Dermis blood vessel endothelial cell (primary cell): ENCODE data around the gene HLA-DMA. TPM values are rescaled to one million over a fixed set of nuclear protein-coding genes. Genes with fewer than 3 reads are reported as not detected.
A peak's percentile ranks its signal among the peaks of the same experiment; 100 is the strongest.

Experiments
- DNase-seq: peaks from one replicate; pipeline ENCODE4 v3.0.0; 2010
- total RNA-seq: library from RNA; depleted of rRNA; stranded (reverse); fragments of >200 nt; gene quantifications from 2 replicates; pipeline ENCODE4 v1.2.3, GENCODE V29; 2014

HLA-DMA gene
- total RNA-seq, 1 donor from 2014 or later: 1.7 TPM

- no peak for DNase-seq
Observed at GRCh38 chr6:32974541-32975308, 21.8 kb upstream of the HLA-DMA start.

- peak; percentile 66 for DNase-seq
Observed at GRCh38 chr6:32974016-32974333, 21.1 kb upstream of the HLA-DMA start.

DNA sequence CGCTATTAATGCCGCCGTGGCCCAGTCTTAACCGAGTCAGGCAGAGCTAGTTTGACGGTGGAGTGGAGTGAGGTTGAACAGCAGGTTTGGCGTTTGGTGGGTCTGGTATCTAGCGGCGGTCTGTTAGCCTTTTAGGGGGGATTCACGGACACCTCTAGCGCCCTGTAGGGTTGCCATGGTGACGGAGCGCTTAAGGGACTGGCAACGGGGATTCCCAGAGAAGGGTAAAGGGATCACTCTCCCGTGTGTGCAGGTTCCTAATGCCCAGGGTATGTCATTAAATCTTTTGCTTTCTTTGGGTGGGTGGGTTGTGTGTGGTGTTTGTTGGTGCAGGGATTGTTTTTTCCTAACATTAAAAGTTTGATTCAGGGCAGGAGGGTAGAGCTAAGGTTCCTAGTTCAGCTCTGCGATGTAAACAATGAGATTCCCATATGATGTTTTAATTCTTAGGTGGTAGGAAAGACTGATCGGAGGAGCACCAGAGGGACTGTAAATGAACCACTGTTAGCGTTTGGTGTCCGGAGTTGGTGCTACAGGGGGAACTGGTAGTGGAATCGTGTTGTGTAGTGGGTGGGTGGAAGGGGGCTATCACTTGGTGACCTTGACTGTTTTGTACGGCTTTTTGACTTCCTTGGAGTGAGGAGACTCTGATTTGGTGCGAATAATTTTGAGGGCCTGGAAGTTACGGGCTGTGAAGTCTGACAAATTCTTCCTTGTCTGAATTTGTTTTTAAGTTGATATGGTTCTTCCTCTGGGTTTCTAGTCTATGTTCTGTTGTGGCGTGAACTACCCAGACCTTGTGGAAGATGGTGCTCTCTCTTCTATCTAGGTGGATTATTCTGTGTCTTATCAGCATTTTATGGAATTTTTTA, 20.5 kb upstream of the HLA-DMA start:
- DNase-seq: peak; percentile 60

GRCh38 chr6:32972353-32973143, 19.7 kb upstream of the HLA-DMA start:
- DNase-seq: peak; percentile 24

DNA sequence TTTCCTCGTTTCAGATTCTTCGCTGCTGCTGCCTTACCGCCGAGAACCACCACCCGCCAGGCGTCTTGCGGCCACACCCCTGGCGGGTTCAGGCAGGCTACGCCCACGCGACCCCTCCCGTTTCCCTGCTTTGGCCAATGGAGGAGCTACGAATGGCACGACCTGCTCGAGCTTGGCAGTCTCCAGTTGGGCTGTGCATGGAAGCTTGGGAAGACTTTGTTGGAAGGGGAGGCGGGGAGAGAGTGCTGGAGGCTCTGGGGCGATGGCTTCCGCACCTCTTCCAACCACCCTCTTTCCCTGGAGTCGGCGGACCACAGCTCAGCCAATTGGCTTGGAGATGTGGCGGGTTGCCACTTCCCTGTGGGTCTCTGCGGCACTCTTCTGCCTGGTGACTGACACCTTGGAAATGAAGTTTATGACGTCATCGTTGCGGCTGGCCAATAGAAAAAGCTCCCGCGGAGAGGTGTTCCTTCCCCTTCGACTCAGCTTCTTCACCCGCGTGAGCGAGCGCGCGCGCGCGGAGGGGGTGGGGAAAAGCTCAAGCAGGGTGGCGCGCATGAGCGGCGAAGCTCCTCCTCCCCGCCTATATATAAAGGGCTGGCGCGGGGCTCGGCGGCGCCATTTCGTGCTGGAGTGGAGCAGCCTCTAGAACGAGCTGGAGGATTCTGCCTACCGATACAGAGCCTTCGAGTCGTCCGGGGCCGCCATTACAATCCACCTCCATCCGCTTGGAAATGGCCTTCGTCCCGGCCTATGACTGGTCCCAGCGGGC, 18.9 kb upstream of the HLA-DMA start:
- peak; percentile 100 for DNase-seq

DNA sequence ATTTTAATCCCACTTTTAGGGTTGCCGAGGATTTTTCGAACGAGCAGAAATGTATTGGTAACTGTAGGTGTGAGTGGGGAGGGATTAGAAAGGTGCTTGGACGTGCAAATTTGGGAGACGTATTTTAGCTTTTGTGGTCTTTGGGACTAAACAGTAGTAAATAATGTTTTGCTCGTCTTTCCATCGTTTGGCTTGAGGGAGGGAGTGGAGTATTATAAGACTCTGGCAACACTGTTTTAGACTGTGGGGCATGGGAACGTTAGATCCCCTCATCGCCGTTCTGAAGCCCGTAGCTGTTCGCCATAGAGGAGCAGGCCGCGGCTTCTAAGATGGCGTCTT, 18.3 kb upstream of the HLA-DMA start:
- no peak for DNase-seq

GRCh38 chr6:32970413-32971241, 17.7 kb upstream of the HLA-DMA start:
- peak; percentile 86 for DNase-seq

DNA sequence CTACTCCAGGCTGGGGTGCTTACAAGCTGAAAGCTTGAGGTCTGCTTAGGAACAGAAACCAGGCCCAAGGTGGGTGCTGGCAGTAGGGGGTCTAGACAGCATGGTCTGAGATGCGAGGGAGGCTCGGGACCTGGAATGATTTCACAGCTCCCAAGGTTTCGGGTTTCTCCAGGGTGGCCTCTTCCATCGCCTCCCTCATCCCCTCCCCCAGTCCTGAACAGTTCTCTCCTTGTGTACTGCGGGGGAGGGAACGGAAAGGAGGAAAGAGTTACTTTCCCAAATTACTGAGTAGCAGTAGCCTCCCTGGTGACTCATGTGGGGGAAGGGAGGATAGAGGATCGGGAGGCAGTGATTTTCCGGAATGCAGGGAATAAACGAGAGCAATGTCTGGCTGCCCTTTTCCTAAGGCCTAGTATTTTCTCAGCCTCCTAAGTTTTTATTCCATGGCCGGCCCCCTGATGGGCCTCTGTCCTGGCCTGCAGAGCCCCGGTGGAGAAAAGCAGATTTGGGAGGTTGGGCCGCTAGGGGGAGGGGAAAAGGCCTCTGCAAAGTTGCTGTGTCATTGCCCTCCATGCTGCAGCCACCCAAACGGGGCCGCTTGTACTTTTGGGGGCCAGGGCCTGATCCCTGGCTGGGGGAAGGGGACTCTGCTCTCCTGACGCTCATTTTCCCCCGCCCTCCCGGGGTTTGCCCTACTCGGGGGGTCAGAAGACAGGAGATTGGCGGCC, 17.0 kb upstream of the HLA-DMA start:
- peak; percentile 78 for DNase-seq

DNA sequence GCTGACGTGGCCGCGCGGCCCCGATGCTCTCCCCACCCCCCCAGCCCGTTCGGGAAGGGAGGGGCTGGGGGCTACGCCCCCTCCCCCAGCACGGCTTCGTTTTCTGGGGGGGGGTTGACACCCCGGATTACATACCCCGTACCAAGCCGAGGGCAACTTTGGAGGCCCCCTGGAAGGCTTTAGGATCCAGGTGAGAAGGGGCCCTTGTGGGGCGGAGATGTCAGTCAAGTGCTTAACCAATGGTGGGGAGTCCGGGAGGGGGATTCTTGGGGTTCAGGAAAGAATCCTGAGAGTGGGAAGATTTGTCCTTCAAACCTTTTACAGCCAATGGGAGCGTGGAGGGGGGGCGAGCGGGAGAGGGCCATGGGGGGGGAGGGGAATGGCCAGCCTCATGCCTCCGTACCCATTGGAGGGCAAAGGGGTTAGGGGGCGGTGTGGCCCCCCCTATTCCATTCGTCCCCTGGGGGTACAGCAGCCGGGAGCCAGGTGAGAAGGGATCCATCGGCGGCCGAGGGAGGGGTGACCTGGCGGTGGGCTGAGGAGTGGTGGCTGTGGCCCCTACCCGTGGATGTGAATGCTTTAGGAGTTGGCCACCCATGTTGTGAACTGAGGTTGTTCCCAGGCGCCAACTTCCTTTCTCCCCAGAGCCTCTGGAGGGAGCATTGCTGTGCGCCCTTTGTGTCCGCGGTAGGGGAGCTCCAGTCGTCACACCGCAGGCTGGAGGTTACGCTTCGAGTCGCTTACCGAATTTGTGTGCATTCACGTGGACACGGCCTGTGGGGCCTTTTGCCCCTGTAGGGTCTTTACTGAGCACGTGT, 16.2 kb upstream of the HLA-DMA start:
- DNase-seq: peak; percentile 85

- DNase-seq: peak; percentile 97
Observed at GRCh38 chr6:32968093-32968866, 15.4 kb upstream of the HLA-DMA start, which contains the start of gene BRD2. BRD2 (plus strand) TSS chr6:32968594; CDS start chr6:32972899, 4,305 bp downstream.

GRCh38 chr6:32967151-32968091, 14.5 kb upstream of the HLA-DMA start:
- DNase-seq: peak; percentile 70

DNA sequence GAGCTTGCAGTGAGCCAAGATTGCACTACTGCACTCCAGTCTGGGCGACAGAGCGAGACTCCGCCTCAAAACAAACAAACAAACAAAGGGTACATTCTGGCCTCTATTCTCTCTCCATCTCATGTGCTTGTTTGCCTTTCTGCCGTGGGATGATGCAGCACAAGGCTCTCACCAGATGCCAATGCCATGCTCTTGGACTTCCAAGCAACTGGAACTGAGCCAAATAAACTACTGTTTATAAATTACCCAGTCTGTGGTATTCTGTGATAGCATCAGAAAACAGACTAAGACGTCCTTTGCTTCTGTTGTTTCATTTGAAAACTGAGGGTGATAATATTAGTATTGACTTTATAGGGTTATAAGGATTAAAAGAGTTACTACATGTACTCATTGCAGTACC, 11.9 kb upstream of the HLA-DMA start:
- no peak for DNase-seq

DNA sequence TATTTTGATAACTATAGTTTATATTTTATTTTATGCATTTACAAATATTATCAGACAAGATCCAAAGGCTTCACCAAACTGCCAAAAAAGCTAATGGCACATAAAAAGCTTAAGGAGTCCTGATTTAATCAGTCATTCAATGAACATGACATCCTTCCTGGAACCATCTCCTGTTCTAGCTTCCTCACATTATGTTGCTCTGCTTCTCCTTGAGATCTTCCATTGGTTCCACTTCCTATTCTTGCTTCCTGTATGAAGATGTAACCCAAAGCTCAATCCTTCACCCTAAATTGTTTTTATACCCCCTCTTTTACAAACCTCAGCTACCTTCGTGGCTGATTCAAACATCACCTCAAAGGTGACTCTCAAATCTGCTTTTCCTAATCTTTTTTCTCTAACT, 11.0 kb upstream of the HLA-DMA start:
- no peak for DNase-seq

- DNase-seq: no peak
Observed at GRCh38 chr6:32962213-32962826, 9.4 kb upstream of the HLA-DMA start.

- DNase-seq: no peak
Observed at GRCh38 chr6:32960563-32960962, 7.7 kb upstream of the HLA-DMA start.

- no peak for DNase-seq
Observed at GRCh38 chr6:32956176-32956575, 3.3 kb upstream of the HLA-DMA start.
